CD4-positive, alpha-beta T cell treated with Interleukin-4 for 1 hour (primary cell): Measurements from ENCODE around the gene PDCL3.

Experiments
- DNase-seq, 2 donors: peaks; one replicate each; pipeline ENCODE4 v3.0.0-alpha.2; 2020 to 2022

Gene PDCL3

DNA sequence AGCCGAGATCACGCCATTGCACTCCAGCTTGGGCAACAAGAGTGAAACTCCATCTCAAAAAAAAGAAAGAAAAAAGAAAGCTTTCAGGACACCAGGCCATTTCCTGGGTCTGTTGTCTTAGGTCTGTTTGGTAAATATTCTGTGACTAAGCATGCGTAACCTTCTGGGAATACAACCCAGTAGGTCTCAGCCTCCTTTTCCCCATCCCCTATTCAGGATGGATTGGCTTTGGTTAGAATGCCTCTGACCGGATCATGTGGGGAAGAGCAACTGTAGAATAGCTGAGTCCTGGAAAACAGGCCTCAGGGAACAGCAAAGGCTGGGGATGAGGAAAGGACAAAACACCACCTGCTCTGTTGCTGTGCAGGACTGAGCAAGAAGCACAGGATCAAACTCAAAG is 1.6 kb upstream of the PDCL3 start:
- DNase-seq: no peak

DNA sequence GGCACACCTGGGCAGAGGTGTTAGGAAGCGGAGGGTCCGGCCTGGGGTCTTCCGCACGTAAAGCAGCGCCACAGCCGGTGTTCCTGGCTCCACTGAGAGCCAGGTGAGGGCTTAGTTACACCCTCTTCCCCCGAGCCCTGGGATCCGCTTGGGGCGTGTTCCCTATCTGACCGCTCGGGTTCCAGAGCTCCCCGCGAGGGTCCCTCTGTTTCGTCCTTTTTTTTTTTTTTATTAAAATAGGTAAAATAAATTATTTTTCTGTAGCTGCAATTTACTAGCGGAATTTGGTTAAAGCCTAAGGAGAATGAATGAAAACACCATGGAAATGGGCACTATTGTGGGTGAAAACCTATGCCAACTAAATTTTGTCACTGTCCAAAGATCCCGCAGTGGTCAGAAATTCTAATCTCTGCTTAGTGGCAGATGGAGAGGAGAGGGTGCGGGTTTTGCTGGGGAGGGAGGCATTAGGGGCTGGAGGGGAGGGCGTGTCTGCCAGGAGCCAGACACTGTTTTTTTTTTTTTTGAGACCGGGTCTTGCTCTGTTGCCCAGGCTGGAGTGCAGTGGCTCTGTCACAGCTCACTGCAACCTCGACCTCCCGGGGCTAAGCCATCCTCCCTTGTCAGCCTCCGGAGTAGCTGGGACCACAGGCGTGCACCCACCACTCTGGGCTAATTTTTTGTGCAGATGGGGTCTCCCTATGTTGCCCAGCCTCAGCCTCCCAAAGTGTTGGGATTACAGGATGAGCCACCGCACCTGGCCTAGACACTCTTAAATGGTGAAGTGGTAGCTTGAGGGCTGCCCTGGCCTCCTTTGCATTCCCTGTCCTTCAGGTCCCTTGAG is 834 bp downstream of the PDCL3 start:
- no peak for DNase-seq

DNA sequence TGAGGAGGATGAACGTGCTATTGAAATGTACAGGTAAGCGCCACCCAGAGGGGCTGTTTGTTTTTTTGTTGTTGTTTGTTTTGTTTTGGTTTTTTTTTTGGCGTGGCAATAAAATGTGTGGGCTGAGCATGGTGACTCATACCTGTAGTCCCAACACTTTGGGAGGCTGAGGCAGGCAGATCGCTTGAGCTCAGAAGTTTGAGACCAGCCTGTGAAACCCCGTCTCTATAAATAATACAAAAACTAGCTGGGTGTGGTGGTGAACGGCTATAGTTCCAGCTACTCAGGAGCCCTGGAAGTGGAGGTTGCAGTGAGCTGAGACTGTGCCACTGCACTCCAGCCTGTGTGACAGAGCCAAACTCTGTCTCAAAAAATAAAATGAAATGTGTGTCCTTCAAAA is 6.2 kb downstream of the PDCL3 start:
- DNase-seq: no peak

DNA sequence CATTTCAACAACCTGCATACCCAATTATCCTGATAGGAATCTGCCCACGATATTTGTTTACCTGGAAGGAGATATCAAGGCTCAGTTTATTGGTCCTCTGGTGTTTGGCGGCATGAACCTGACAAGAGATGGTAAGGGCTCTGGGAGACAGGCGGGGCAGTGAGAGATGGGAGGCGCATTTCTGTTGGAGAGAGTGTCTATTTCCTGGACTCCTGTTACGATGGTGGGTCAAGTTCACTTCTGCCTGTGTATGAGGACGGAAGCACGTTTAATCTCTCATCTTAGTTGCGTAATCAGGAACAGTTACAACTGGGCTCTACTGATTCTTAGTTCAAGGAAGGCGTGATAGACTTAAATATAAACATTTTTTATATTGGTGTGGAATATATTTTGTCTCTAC is 8.9 kb downstream of the PDCL3 start:
- DNase-seq: no peak

DNA sequence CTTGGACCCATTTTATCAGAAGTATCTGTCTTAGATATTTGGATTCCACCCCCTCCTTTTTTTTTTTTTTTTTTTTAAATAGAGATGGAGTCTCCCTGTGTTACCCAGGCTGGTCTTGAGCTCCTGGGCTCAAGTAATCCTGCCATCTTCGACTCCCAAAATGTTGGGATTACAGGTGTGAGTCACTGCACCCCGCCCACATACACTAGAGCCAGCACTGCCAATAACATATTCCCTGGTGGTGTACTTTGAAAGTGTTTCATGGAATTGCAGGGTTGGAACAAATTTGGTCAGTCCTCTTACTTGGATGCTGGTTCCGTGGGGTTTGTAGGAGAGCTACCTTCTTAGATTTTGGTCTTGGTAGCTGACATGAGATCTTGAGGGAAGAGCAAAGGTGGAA is 15.0 kb downstream of the PDCL3 start:
- DNase-seq: no peak

DNA sequence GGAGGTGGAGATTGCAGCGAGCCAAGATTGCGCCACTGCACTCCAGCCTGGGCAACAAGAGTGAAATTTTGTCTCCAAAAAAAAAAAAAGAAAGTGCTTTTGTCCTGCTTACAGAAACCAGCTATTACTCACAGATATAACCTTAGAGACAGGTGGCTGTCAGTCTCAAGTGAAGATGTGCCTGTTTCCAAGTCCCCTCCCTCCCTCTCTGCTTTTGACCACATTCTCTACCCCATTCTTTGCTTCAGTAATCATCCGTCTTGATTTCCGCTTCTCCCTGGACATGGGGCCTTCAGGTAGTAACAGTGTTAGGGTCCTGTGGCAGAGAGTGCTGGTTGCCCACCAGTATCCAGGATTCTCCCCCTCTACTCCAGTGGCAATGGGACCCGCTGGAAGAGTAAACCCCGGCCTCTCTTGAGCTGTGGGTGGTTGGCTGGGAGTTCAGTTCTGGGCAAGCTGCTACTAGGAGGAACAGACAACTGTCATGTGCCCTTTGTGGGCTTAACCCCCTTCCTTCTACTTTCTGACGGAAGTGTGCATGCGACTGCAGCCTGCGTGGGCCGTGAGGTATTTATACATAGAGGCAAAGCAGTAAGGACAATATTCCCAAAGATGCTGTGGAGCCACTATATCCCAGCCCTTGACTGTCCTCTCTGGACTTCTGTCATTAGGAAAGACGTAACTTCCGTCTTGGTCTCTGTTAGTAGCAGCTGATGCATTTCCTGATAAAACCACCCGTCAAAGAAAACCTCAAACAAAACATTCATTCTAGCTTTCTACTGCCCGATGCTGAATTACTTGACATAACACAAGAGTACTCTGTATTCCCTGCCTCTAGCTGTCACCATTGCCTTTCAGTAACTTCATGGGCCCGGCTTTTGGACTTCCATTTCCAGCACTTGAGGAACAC is 17.8 kb downstream of the PDCL3 start:
- DNase-seq: peak; percentile 68 to 78

DNA sequence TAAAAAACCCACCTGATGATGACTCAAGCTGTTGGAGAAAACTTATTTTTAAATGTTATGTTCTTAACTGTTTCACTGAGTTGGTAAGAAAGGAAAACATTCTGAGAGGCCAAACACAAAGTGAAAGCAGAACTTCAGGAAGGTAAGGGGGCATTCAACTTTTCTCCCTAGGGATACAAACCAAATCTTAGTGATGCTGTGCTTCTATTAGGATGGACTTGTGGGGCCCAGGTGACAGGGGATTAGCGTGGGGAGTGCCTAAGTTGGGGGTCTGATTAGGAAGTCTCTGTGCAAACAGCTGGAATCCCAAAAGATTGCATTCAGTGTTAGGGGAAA is 18.5 kb downstream of the PDCL3 start:
- DNase-seq: no peak

DNA sequence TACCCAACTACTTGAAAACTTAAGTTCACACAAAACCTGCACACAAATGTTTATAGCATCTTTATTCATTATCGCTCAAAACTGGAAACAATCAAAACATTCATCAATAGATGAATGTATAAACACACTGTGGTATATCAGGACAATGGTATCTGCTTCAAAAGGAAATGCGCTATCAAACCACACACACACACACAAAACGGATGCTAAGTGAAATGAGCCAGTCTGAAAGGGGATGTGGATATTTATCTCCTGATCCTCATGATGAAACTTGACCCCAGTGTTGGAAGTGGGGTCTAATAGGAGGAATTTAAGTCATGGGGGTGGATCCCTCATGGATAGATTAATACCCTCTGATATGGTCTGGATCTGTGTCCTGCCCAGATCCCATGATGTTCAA is 22.0 kb downstream of the PDCL3 start:
- DNase-seq: peak in 1 of 2 donors; percentile 41

DNA sequence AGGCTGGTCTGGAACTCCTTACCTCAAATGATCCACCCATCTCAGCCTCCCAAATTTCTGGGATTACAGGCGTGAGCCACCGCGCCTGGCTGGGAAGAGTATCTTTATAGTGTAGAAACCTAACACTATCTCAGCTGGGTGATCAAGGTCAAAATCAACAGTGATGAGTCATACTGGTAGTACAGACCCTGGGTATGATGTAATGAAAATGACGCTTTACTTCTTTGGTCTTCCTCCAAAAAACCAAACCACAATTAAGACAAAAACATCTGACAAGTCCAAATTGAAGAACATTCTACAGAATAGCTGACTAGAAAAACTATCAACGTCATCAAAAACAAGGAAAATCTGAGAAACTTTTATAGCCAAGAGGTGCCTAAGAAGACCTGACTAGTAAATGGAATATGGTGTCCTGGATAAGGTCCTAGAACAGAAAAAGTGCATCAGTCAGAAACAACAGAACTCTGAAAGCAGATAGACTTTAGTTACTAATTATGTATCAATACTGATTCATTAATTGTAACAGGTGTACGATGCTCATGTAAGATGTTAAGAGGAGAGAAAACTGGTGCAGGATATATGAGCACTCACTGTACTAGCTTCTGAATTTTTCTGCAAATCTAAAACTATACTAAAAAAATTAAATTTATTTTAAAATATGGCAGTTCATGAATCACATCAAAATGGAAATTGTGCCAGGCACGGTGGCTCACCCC is 25.4 kb downstream of the PDCL3 start:
- peak; percentile 19 to 82 for DNase-seq

DNA sequence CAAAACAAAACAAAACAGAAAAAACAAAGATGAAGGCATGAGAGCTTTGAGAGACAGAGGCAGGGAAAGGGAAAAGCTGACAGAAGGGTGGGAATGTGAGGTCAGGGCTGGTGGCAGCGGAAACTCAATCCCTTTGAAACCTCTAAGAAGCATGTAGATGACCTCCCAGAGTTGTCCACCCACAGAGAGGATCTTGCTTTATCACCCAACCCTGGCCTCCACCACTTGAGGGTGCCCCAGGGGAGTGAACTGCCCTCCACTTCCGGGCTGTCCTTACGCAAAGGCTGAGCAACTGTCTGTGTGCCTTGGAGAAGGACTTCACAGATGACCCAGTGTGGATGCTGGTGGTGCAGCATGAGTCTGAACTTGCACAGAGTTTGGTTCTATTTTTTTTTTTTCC is 26.7 kb downstream of the PDCL3 start:
- no peak for DNase-seq

DNA sequence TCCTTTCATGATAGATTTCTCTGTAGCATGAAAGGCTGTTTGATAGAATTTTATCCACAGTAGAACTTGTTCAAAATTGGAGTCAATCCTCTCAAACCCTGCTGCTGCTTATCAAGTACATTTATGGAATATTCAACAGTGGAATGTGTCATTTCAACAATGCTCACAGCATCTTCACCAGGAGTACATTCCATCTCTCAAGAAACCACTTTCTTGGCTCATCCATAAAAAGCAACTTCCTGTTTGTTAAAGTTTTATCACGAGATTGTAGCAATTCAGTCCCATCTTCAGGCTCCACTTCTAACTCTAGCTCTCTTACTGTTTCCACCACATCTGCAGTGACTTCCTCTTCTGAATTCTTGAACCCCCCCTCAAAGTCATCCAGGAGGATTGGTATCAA is 29.4 kb downstream of the PDCL3 start:
- DNase-seq: no peak

DNA sequence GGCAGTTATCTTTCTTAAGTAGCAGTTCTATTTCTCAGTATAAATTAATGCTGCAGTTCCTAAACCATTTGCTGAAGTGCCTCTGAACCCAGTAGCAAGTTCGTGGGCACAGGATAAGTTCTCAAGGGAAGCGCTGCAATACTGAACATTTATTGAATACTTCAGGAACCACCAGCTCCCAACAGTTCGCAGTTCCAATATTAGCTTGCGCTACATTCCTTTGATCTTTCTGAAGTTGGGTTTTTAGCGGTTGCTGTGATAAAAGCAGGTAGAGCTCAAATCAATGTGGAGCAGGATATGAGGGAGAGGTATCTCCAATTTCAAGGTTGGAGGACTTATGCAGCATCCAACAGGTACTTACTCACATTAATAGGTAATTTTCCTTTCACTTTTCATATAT is 33.7 kb downstream of the PDCL3 start:
- no peak for DNase-seq

DNA sequence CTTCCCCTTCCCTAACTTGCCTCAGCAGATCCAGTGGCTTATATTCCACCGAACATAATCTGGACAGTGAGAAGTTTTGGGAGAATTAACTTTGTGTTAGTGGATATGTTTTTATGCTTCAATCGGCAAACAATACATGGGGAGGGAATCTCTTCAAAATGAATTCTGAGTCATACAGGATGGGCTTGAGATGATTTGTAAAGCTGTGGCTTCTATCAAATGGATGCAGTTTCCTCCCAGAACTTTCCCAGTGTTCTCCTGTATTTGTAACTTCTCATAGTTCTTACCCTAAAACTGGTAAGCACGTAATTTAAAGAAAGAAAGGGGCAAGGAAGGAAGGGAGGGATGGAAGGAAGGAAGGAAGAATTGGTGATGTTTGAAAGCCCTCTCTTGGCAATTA is 36.8 kb downstream of the PDCL3 start:
- no peak for DNase-seq

DNA sequence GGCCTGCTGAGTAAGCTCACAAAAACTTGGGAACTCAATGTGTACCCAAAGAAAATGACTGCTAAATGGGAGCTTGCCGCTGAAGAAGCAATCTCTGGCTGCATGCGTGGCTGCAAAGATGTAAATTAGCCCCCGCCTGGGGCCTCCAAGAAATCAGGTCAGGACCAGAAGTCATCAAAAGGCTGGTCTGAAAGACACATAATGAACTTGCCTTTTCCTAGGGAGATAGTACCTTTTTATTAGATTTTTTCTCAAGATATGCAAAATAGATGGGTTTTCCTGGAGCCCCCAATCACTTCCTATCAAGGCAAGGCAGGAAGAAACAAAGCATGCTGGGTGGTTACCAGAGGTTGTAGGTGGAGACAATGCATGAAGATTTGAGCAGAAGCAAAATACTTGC is 38.9 kb downstream of the PDCL3 start:
- DNase-seq: no peak

DNA sequence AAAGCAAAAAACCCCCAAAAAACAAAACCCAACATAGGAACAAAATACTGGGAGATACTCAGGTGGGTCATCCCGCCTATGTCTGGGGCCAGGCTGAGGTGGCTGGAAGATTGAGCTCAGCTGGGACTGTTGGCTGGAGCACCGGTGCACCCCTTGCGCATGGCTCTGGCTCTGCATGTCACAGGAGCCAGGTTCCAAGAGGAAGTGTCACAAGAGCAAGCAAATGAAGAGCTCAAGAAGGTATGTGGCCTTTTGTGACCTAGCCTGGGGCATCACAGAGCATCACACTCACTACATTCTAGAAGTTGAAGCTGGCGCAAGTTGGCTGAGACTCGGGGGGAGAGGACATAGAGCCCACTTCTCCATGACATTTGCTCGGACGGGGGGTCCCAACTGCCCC is 40.6 kb downstream of the PDCL3 start:
- no peak for DNase-seq

DNA sequence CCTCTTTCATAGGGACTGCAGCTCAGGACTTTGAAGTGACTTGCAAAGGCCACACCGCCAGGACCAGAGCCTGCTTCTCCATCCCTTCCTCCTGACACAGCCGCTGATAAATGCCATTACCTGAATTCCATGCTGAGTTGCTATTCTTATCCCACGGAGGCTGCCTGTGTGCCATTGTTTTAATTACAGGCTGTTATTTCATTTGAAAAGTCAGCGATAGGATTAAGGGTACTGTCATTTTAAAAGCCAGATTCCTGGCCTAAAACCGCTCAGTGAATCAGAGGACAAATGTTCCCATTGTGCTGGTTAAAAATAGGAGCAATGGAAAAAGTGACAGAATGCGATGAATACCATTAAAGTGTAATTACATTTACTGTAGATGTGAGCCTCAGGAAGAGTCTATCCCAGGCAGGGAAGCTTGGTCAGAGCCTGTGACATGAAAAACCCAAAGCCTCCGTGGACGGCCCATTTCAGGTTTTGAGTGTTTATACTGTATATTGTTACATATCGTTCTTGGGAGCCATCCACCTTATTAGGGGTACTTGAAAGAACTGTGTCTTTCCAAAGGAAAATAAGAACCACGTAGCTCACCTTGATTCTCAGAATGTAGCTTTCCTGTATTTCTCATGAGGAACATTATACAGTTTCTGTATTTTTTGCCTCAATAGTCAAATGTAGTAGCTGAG is 41.3 kb downstream of the PDCL3 start:
- DNase-seq: no peak

DNA sequence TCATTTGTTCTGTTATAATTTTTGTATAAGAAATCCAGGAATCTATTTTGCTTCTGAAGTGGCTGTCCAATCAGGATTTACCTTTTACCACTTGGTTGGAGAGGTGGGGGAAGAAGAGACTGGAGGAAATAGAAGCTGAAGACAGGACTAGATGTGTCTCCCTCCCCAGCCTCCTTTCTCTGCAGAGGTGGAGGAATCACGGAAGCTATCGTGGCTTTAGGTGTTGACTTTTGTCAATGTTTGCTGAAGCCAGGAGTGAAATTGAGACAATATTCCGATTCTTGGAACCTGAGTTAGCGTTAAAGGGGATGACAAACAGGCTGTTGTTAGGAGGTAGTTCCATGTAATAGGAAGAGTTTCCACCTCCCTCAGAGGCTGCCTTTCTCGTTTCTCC is 43.5 kb downstream of the PDCL3 start:
- no peak for DNase-seq

DNA sequence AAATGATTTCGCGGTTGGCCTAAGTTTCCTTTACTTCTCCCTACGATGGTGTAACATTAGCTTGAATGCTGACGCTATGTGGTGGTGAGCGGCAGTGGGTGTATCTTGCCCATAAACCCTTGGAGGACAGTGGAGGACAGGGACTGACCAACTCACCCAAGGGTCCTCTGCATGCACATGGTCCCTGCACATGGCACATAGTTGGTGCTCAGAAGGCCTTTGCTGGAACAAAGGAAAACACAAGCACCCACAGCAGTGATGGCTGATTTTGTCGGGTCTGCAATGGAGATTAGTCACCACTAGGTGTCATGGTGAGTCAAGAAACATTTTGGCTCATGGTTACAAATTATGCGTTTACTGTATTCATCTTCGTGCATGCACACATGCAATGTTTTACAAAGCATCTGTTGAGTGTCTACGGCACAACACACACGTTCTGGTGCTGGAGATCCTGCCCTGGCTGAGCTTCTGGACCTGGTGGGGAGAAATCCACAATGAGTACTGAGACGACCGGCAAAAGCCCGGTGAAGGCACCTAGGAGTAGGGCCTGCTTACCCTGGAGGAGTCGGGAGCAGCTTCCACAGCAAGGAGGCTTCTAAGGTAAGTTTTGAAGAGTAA is 44.0 kb downstream of the PDCL3 start:
- peak; percentile 36 to 55 for DNase-seq

DNA sequence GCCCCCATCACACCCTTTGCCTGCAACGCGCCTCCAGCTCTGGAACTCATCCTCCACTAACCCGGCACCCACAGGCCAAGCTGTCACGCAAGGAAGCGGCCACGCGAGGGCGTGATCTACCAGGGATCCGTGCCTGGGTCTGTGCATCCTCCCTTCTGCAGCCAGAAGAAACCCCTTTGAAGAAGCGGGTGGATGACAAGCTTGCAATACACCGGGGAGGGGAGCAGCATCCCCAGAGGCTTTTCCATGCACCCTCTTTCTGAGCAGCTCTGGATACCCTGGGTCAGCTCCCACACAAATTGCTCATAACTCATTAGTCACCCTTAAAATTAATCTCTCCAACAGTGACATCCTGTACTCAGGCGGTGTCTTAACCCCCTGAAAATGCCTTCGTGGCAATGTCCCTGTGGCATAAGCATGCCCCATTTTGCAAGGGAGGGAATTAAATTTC is 47.6 kb downstream of the PDCL3 start:
- peak; percentile 70 to 71 for DNase-seq

DNA sequence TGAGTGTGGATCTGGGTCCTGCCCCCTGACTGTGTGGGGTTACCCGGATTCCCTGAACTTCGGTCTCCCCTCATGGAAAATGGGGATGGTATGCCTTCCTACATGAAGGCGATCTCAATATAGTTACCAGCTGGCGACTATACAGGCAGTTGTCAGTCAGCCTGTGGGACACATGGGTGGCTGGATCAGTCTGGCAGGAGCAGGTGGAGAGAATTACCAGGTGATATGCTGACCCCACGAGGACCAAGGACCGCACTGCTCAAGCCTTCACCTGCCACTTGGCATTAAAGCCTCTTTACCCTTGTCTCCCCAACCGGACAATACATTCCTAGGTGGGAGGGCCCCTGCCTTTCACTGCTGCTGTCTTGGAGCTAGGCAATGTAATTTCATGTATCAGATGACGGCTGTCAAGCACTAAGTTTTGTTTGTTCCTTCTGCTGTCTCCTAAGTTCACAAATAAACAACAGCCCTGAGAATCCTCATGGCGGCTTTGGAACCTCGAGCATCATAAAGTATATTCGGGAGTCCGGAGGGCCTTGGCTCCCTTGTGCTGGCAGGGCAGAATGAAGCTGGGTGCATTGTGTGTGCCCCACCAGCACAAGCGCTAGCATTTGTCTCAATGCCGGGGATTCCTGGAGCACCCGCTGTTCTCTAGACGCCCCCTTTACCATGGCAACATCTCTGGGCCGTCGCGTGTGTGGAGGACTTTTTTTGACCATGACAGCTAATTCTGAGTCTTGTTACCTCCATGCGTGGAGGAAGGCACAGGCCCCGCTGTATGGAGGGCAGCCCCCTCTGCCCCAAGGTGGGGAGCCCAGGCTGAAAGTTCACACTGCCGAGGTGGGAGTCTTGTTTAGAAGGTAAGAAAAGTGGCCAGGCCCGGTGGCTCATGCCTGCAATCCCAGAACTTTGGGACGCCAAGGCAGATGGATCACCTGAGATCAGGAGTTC is 48.6 kb downstream of the PDCL3 start:
- DNase-seq: no peak

DNA sequence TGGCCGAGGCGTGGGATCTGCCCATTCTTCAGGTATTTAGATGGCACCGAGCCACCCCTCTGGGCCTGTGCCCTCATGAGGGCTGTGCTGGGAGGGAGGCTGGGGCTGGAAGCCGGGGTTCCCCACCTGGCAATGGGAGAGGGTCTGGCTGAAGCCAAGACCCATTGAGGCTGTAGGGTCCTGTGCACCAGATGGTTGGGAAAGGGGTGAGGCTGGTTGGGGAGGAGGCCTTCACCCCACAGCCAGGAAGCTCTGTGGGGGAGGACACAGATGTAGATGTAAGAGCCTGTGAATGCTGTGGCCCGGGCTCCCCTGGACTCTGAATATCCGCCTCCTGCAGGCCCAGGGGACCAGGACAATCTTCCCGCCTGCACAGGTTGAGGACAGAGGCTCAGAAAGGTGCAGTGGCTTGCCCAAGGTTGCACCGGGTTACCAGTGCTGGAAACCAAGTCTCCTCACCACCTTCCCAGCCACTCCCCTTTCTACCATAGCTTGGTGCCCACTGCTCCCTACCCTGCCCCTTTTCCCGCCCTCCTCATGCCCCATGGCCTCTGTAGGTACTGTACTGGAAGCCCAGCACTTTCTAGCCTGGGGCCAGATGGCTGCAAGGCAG is 49.7 kb downstream of the PDCL3 start:
- no peak for DNase-seq
